NCI-H2107 (cell line): Measurements from ENCODE around the gene GOLGA3.
"Not testable (repeated sequence)": the region's sequence is repeated elsewhere in the genome, so short reads cannot be mapped to it uniquely, and the experiment has no call there.

Source experiments
- DNase-seq: peaks from one replicate; lab custom pipeline; 2025; lab: John Stamatoyannopoulos, UW

GOLGA3 gene

GRCh38 chr12:132828706-132829534 lies at the start of gene GOLGA3:
Gene GOLGA3 (minus strand): TSS chr12:132828869. CDS start chr12:132822128, 6,741 bp downstream.
- DNase-seq, result peak; percentile 93

GRCh38 chr12:132874620-132875019 lies 46.0 kb upstream of the GOLGA3 start:
- not testable (repeated sequence) for DNase-seq

GRCh38 chr12:132874175-132874574 lies 45.5 kb upstream of the GOLGA3 start:
- DNase-seq, result no peak

GRCh38 chr12:132873724-132874123 lies 45.1 kb upstream of the GOLGA3 start:
- no peak for DNase-seq

- no peak for DNase-seq
These were observed 44.3 kb upstream of the GOLGA3 start for GRCh38 chr12:132872975-132873421.

GRCh38 chr12:132872073-132872855 lies 43.6 kb upstream of the GOLGA3 start:
- no peak for DNase-seq

GRCh38 chr12:132869551-132869950 lies 40.9 kb upstream of the GOLGA3 start:
- no peak for DNase-seq

GRCh38 chr12:132866251-132866828 lies 37.7 kb upstream of the GOLGA3 start:
- no peak for DNase-seq

- DNase-seq, result no peak
These were observed 32.9 kb upstream of the GOLGA3 start for GRCh38 chr12:132861558-132861957.

GRCh38 chr12:132858718-132859266 lies 30.1 kb upstream of the GOLGA3 start:
- no peak for DNase-seq

- not testable (repeated sequence) for DNase-seq
These were observed 28.4 kb upstream of the GOLGA3 start for GRCh38 chr12:132857019-132857418.

GRCh38 chr12:132856581-132856980 lies 27.9 kb upstream of the GOLGA3 start:
- DNase-seq, result no peak

GRCh38 chr12:132855211-132855610 lies 26.5 kb upstream of the GOLGA3 start:
- not testable (repeated sequence) for DNase-seq

GRCh38 chr12:132853285-132854092 lies 24.8 kb upstream of the GOLGA3 start:
- no peak for DNase-seq

- DNase-seq, result no peak
These were observed 23.8 kb upstream of the GOLGA3 start for GRCh38 chr12:132852496-132852895.

- DNase-seq, result no peak
These were observed 22.8 kb upstream of the GOLGA3 start for GRCh38 chr12:132851465-132851864.

GRCh38 chr12:132850291-132850690 lies 21.6 kb upstream of the GOLGA3 start:
- DNase-seq, result no peak

- DNase-seq, result no peak
These were observed 19.9 kb upstream of the GOLGA3 start for GRCh38 chr12:132848521-132848920.

GRCh38 chr12:132847363-132848356 lies 19.0 kb upstream of the GOLGA3 start:
- DNase-seq, result no peak

GRCh38 chr12:132844681-132845080 lies 16.0 kb upstream of the GOLGA3 start:
- DNase-seq, result not testable (repeated sequence)
